DOHH2 (cell line): ENCODE data around the gene PTPRN2.

Experiments
- EZH2phosphoT487 ChIP-seq: fragments of 200-600 bp; sonication (generic); IDR thresholded peaks from 2 replicates; pipeline ENCODE4 v1.6.1; 2017; ENCODE audit warnings: borderline replicate concordance, mild to moderate bottlenecking, antibody characterized with exemption, low read length, moderate library complexity, mixed read lengths
- TF ChIP-seq, protein P1 (sequence below): fragments of 200-600 bp; sonication (generic); IDR thresholded peaks from one replicate; pipeline ENCODE4 v1.5.1; 2014; ENCODE audit warnings: antibody characterized with exemption, mild to moderate bottlenecking, low read depth, low read length; ENCODE audit not compliant: poor library complexity, severe bottlenecking

DNA sequence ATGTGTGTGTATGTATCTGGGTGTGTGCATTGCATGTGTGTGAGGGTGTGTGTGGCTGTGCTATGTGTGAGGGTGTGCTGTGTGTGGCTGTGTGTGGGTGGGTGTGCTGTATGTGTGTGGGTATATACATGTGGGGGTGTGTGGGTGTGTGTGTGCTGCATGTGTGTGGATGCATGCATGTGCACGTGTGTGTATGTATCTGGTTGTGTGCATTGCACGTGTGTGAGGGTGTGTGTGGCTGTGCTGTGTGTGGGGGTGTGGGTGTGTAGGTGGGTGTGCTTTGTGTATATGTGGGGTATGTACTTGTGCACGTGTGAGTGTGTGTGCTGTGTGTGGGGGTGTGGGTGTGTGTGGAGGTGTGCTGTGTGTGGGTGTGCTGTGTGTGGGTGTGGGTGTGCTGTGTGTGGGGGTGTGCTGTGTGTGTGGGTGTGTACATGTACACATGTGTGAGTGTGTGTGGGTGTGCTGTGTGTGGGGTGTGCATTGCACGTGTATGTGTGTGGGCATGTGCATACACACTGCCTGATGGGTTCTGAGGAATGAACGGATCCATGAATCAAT is 579.8 kb downstream of the PTPRN2 start:
- TF ChIP-seq EZH2phosphoT487: no peak
- TF ChIP-seq, protein P1, sequence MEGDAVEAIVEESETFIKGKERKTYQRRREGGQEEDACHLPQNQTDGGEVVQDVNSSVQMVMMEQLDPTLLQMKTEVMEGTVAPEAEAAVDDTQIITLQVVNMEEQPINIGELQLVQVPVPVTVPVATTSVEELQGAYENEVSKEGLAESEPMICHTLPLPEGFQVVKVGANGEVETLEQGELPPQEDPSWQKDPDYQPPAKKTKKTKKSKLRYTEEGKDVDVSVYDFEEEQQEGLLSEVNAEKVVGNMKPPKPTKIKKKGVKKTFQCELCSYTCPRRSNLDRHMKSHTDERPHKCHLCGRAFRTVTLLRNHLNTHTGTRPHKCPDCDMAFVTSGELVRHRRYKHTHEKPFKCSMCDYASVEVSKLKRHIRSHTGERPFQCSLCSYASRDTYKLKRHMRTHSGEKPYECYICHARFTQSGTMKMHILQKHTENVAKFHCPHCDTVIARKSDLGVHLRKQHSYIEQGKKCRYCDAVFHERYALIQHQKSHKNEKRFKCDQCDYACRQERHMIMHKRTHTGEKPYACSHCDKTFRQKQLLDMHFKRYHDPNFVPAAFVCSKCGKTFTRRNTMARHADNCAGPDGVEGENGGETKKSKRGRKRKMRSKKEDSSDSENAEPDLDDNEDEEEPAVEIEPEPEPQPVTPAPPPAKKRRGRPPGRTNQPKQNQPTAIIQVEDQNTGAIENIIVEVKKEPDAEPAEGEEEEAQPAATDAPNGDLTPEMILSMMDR: no peak
